Measurements from ENCODE around the gene C5orf15. TPM values are rescaled to one million over a fixed set of nuclear protein-coding genes. Genes with fewer than 3 reads are reported as not detected.

C5orf15 gene
- total RNA-seq, 1 experiment from 2014 or later, result 45.2 TPM

GRCh38 chr5:134004626-134005416 lies 36.4 kb upstream of the C5orf15 start, which contains the start of gene VDAC1:
VDAC1 (minus strand) TSS chr5:134004975; CDS start chr5:133993012, 11,963 bp downstream.
- Histone ChIP-seq H3F3A (ENCODE audit: low read length, unreplicated experiment) (no peaks in the 10 kb centered on the region), H3K9me2 (replicated peaks; ENCODE audit: low read length) (no peaks in the 10 kb centered on the region), H3K79me2 (ENCODE audit: low read length) (peaks cover 59% of the 10 kb centered on the region), H3K4me1 (ENCODE audit: insufficient read depth, low read length) (peaks cover 26% of the 10 kb centered on the region), H4K20me1 (ENCODE audit: low read length) (peaks cover 33% of the 10 kb centered on the region), H3K4me2 (ENCODE audit: low read length) (peak within 1 kb of the TSS; percentile 90), H3K9me3 (ENCODE audit: low read length) (no peaks in the 10 kb centered on the region), H3K4me3 (ENCODE audit: low read length) (peak within 1 kb of the TSS; percentile 84), H3K36me3 (ENCODE audit: low read depth, low read length) (peaks cover 14% of the 10 kb centered on the region; the same call in 1 of the 2 replicates), H3K27ac (ENCODE audit: low read length) (peak within 1 kb of the TSS; percentile 87), H3K9ac (ENCODE audit: low read length) (peak within 1 kb of the TSS; percentile 98), H3K27me3 (ENCODE audit: low read length) (no peaks in the 10 kb centered on the region), H2AFZ (ENCODE audit: low read length) (peak within 1 kb of the TSS; percentile 82)
- BruUV-seq (replicated peaks), result no TSS peak
- DNase-seq (peak; percentile 69), ATAC-seq (peak; percentile 82)
- CTCF ChIA-PET, result interaction anchor here (1.1 kb wide), 1 partner anchor 11 kb away, joined by 3 read pairs; no protein-coding TSS in a partner anchor
- intact Hi-C loops (cut with micrococcal nuclease), result no loop called here
- TF ChIP-seq EZH2phosphoT487 (IDR thresholded peaks at IDR 0.05; ENCODE audit: borderline replicate concordance, low read length) (no peak), EZH2 (IDR thresholded peaks at IDR 0.05; ENCODE audit: low read length, unreplicated experiment) (no peak), CTCF (conservative IDR thresholded peaks at IDR 0.05; ENCODE audit: low read depth, low read length) (no peak)
- POLR2A ChIA-PET (ENCODE audit: unreplicated experiment), result no interaction called here

- DNase-seq (peak; percentile 12), ATAC-seq (peak; percentile 2)
- peaks cover 26% of the 10 kb centered on the region for H3K4me1 ChIP-seq (ENCODE audit: insufficient read depth, low read length)
- H3K79me2 ChIP-seq (ENCODE audit: low read length), result peaks cover 67% of the 10 kb centered on the region
- H4K20me1 ChIP-seq (ENCODE audit: low read length), result peaks cover 38% of the 10 kb centered on the region
- ChIA-PET POLR2A (ENCODE audit: unreplicated experiment) (interaction anchor here (0.6 kb wide), 1 partner anchor 511 kb away, joined by 3 read pairs; no protein-coding TSS in a partner anchor), CTCF (no interaction called here)
- H2AFZ ChIP-seq (ENCODE audit: low read length), result no peak overlapping the region
- H3K27ac ChIP-seq (ENCODE audit: low read length), result peak overlapping the region; percentile 87
- H3K9ac ChIP-seq (ENCODE audit: low read length), result peak overlapping the region; percentile 98
- H3F3A ChIP-seq (ENCODE audit: low read length, unreplicated experiment), result no peaks in the 10 kb centered on the region
- H3K4me2 ChIP-seq (ENCODE audit: low read length), result peak overlapping the region; percentile 90
- TF ChIP-seq EZH2phosphoT487 (IDR thresholded peaks at IDR 0.05; ENCODE audit: borderline replicate concordance, low read length) (no peak), EZH2 (IDR thresholded peaks at IDR 0.05; ENCODE audit: low read length, unreplicated experiment) (no peak), CTCF (conservative IDR thresholded peaks at IDR 0.05; ENCODE audit: low read depth, low read length) (no peak)
- H3K36me3 ChIP-seq (ENCODE audit: low read depth, low read length), result peaks cover 14% of the 10 kb centered on the region; the same call in 1 of the 2 replicates
- BruUV-seq (replicated peaks), result no TSS peak
- H3K4me3 ChIP-seq (ENCODE audit: low read length), result peak overlapping the region; percentile 84
- H3K9me3 ChIP-seq (ENCODE audit: low read length), result no peaks in the 10 kb centered on the region
- intact Hi-C loops (cut with micrococcal nuclease), result no loop called here
- H3K9me2 ChIP-seq (replicated peaks; ENCODE audit: low read length), result no peaks in the 10 kb centered on the region
- no peaks in the 10 kb centered on the region for H3K27me3 ChIP-seq (ENCODE audit: low read length)
Measured at GRCh38 chr5:134003817-134004625, 35.6 kb upstream of the C5orf15 start.
